OCI-LY1 (cell line): ENCODE data around the gene GGT1.
"Not testable (repeated sequence)": the region's sequence is repeated elsewhere in the genome, so short reads cannot be mapped to it uniquely, and the experiment has no call there.

Source experiments
- CTCF ChIP-seq: fragments of 200-600 bp; sonication (generic), shearing (Covaris generic); IDR thresholded peaks from 2 replicates; pipeline ENCODE4 v1.5.1; 2017; ENCODE audit warnings: mild to moderate bottlenecking, antibody characterized with exemption, low read length, moderate library complexity, mixed read lengths
- EZH2 ChIP-seq: fragments of 200-600 bp; sonication (generic), shearing (Covaris generic); IDR thresholded peaks from 2 replicates; pipeline ENCODE4 v1.8.0; 2017; ENCODE audit warnings: borderline replicate concordance, mixed run types, mild to moderate bottlenecking, antibody characterized with exemption, low read length, moderate library complexity, mixed read lengths

- not testable (repeated sequence) for TF ChIP-seq CTCF, EZH2
Measured at GRCh38 chr22:24650884-24651283, 47.9 kb downstream of the GGT1 start.
